Retinal pigment epithelial cell (primary cell): Measurements from ENCODE around the gene TEF.

Experiments used
- DNase-seq: peaks from one replicate; pipeline ENCODE4 v3.0.0-alpha.2; 2010; ENCODE audit warnings: low read depth
- H3K4me3 ChIP-seq: 2 replicates; pipeline ENCODE4 v1.5.1; 2011; ENCODE audit warnings: mild to moderate bottlenecking, low read length, control low read depth, moderate library complexity
- TF ChIP-seq, protein P1 (sequence below): conservative IDR thresholded peaks from 2 replicates; pipeline ENCODE4 v1.5.1; 2011; ENCODE audit warnings: low read depth, low read length, control low read depth, inconsistent platforms

TEF gene

DNA sequence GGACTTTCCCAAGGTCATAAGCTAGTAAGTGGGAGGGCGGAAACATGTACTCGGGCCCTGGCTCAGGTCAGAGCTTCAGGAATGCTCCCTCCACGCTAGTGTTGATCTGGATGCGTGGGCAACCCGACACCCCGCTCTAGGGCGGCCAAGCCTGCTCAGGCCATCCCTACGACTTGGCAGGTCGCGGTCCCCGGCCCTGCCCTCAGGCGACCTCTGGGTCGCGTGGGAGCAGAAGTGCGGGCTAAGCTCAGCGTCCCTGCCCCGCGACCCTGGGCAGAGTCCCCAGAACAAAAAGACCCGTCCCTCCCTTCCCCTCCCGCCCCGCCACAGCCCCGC is 781 bp upstream of the TEF start:
- TF ChIP-seq, protein P1, sequence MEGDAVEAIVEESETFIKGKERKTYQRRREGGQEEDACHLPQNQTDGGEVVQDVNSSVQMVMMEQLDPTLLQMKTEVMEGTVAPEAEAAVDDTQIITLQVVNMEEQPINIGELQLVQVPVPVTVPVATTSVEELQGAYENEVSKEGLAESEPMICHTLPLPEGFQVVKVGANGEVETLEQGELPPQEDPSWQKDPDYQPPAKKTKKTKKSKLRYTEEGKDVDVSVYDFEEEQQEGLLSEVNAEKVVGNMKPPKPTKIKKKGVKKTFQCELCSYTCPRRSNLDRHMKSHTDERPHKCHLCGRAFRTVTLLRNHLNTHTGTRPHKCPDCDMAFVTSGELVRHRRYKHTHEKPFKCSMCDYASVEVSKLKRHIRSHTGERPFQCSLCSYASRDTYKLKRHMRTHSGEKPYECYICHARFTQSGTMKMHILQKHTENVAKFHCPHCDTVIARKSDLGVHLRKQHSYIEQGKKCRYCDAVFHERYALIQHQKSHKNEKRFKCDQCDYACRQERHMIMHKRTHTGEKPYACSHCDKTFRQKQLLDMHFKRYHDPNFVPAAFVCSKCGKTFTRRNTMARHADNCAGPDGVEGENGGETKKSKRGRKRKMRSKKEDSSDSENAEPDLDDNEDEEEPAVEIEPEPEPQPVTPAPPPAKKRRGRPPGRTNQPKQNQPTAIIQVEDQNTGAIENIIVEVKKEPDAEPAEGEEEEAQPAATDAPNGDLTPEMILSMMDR = no peak
- peak overlapping the region; percentile 58 for H3K4me3 ChIP-seq
- peak; percentile 30 for DNase-seq

DNA sequence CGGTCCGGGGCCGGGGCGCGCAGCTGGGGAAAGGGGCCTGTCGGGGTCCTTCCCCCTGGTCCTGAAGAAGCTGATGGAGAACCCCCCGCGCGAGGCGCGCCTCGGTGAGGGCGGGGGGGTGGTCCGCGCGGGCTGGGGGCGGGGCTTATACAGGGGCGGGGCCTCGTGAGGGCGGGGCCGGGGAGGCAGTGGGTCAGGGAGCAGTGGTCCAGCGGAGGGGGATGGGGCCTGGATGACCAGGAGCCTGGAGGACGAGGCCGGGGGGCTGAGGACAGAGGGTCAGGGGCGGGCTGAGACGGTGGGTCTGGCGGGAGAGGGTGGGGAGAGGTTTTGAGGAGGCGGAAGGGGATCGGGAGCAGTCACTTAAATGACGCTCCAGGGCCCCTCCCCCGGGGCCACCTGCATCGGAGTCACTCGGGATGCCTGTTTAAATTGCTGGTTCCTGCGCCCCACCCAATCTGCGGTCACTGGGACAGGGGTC is 396 bp downstream of the TEF start:
- no peak for DNase-seq
- peak overlapping the region; percentile 70 for H3K4me3 ChIP-seq
- TF ChIP-seq, protein P1 = no peak

DNA sequence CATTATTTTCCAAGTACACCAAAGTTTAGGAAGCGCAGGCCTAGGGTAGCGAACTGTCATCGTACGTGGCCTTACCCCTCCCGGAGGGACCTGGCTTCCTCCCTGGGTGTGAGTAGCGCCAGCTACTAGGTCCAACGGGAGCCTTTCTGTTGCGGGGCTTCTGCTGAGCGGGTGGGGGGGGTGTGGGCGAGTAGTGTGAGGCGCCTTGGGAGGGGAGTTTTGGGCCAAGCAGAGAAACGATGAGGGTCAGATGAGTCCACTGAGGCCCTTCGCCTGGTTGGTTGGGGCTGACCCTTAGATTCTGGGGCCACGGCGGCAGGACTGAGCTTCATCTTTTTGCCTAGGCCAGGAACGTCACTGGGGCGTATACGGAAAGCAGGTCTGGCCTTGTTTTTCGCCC is 868 bp downstream of the TEF start:
- peak overlapping the region; percentile 70 for H3K4me3 ChIP-seq
- TF ChIP-seq, protein P1 = no peak
- no peak for DNase-seq

DNA sequence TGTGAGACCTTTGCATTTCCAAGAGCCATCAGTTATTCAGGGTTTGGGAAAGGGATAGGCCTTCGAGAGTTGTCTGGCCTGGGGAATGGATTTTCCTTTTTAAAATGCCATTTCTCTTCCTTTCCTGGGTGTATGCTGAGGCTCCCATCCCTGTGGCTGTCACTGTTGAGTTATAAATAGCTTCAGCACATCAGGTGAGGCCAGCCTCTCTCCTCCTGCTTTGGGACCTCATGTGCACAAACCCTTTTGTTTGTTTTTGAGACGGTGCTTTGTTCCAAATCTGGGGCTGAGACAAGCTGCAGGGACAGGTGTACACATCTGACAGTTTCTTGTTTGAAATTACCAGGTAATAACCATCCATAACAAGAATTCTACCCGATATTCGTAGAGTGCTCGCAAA is 1.3 kb downstream of the TEF start:
- DNase-seq = no peak
- H3K4me3 ChIP-seq = peak overlapping the region; percentile 70
- TF ChIP-seq, protein P1 = no peak

DNA sequence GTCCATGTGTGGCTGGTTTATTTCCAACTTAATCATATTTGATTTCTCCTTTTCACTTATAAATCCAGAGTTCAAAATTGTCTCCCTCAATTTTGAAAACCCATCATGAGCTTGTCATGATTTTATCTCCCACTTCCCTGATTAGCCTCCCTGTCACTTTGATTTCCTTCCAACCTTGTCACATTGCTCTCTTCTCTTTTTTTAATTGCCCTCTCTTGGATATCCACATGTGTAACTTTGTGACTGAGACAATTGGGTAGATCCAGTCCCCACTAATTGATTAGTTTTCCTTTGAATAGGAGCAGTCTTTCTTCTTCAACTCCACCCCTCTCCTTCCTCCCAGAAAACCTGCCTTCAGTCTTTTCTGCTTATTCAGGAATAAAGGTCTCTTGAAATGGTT is 2.4 kb downstream of the TEF start:
- TF ChIP-seq, protein P1 = no peak
- no peak overlapping the region for H3K4me3 ChIP-seq
- no peak for DNase-seq

DNA sequence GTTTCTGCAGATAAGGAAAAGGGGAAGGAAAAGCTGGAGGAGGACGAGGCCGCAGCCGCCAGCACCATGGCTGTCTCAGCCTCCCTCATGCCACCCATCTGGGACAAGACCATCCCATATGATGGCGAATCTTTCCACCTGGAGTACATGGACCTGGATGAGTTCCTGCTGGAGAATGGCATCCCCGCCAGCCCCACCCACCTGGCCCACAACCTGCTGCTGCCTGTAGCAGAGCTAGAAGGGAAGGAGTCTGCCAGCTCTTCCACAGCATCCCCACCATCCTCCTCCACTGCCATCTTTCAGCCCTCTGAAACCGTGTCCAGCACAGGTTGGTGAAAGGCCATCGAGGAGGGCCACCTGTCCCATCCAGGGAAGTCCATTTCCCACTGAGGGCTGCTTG is 5.6 kb downstream of the TEF start:
- no peak for DNase-seq
- H3K4me3 ChIP-seq = no peak overlapping the region
- TF ChIP-seq, protein P1 = no peak

DNA sequence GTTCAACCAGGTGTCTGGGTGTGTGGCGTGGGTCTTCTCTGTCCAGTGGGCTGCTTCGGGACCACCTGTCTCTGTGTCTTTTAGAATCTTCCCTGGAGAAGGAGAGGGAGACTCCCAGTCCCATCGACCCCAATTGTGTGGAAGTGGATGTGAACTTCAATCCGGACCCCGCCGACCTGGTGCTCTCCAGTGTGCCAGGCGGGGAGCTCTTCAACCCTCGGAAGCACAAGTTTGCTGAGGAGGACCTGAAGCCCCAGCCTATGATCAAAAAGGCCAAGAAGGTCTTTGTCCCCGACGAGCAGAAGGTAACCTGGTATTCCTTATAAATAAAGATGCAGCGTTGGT is 12.2 kb downstream of the TEF start:
- TF ChIP-seq, protein P1 = no peak
- DNase-seq = no peak
- H3K4me3 ChIP-seq = no peak overlapping the region
